Gastrocnemius medialis (tissue), 4 donors: Measurements from ENCODE around the gene WFS1.

Experiments used
- POLR2A ChIP-seq, 2 donors: fragments of 450-650 bp; IDR thresholded peaks; one replicate each; pipeline ENCODE4 v1.6.1; 2017; ENCODE audit warnings: antibody characterized with exemption in 2 of 2, mild to moderate bottlenecking in 2 of 2, moderate library complexity in 2 of 2
- TF ChIP-seq, protein P1 (sequence below), 5 experiments: fragments of 450-650 bp in 3 of 5; fragments of 200-600 bp in 2 of 5; sonication (generic) in 2 of 5; IDR thresholded peaks in 4 of 5; conservative IDR thresholded peaks in 1 of 5; 1 replicate in 4 of 5; 2 replicates in 1 of 5; pipeline ENCODE4 v1.5.1; 2016 to 2019; ENCODE audit warnings: antibody characterized with exemption in 5 of 5, mild to moderate bottlenecking in 3 of 5, moderate library complexity in 3 of 5

DNA sequence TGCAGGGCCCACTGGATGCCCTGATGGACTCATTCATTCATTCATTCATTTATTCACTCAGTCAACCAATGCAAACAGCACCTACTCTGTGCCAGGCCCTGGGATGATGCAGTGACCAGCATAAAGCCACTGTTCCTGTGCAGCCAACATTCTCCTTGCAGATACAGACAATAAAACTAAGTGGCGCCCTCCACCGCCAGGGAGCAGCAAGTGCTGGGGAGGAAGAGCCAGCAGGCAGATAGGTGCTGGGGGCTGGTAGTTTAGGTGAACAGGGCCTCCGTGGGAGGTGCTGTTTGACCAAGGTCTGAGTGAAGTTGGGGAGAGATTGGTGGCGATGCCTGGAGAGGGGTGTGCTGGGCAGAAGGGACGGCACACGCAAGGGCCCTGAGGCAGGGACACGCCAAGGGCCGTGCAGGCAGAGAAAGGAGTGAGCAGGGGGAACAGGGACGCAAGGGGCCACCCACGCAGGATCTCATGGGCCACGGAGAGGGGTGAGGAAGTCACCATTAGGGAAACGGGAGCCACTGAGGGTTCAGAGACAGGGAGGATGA, 65.5 kb downstream of the WFS1 start:
- TF ChIP-seq, protein P1, sequence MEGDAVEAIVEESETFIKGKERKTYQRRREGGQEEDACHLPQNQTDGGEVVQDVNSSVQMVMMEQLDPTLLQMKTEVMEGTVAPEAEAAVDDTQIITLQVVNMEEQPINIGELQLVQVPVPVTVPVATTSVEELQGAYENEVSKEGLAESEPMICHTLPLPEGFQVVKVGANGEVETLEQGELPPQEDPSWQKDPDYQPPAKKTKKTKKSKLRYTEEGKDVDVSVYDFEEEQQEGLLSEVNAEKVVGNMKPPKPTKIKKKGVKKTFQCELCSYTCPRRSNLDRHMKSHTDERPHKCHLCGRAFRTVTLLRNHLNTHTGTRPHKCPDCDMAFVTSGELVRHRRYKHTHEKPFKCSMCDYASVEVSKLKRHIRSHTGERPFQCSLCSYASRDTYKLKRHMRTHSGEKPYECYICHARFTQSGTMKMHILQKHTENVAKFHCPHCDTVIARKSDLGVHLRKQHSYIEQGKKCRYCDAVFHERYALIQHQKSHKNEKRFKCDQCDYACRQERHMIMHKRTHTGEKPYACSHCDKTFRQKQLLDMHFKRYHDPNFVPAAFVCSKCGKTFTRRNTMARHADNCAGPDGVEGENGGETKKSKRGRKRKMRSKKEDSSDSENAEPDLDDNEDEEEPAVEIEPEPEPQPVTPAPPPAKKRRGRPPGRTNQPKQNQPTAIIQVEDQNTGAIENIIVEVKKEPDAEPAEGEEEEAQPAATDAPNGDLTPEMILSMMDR (IDR thresholded peaks at IDR 0.05 in 4 of 5, conservative IDR thresholded peaks at IDR 0.05 in 1 of 5) = no peak
- TF ChIP-seq POLR2A (IDR thresholded peaks at IDR 0.05) = no peak
